Measurements from ENCODE around the gene MOGAT3. TPM values are rescaled to one million over a fixed set of nuclear protein-coding genes. Genes with fewer than 3 reads are reported as not detected.

The MOGAT3 gene
- total RNA-seq, 1 experiment from 2014 or later = not detected

DNA sequence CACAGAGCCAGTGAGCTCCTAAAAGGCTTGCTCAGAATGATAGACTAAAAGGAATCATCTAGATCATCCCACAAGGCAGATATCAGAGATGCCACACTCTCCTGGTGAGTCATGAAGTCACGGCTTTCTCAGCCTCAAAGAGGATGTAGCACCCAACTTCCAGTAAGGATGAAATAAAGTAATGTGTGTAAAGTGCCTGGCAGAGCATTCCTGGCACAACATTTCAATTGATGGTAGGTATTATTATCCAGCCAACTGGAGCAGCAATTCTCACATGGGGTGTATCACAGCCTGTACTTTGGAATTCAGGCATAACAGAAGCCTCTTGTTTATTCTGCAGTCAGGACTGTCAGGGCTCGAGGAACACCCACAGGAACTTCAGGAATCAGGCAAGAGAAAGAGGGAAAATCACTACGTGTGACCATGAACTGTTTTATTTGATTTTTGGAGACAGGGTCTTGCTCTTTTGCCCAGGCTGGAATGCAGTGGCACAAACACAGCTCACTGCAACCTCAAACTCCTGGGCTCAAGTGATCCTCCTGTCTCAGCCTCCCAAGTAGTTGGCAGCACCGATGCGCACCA, 15.5 kb downstream of the MOGAT3 start:
- DNase-seq = no peak
- no peaks in the 10 kb centered on the region for H3K9me2 ChIP-seq (ENCODE audit: insufficient read depth)
- H3K4me3 ChIP-seq = no peak overlapping the region
- ChIA-PET POLR2A (ENCODE audit: unreplicated experiment) (no interaction called here), CTCF (no interaction called here)
- no peaks in the 10 kb centered on the region for H3K79me2 ChIP-seq (ENCODE audit: low read depth)
- no peaks in the 10 kb centered on the region for H3K36me3 ChIP-seq (ENCODE audit: low read depth)
- no peak for TF ChIP-seq CTCF (conservative IDR thresholded peaks at IDR 0.05)
- no peak for TF ChIP-seq EZH2 (IDR thresholded peaks at IDR 0.05; ENCODE audit: low read depth)
- no peaks in the 10 kb centered on the region for H3K9me3 ChIP-seq (ENCODE audit: insufficient read depth, low read depth)
- no peaks in the 10 kb centered on the region for H3K27me3 ChIP-seq (ENCODE audit: insufficient read depth, low read depth)
- H4K20me1 ChIP-seq (ENCODE audit: insufficient read depth) = no peaks in the 10 kb centered on the region
- no peaks in the 10 kb centered on the region for H3F3A ChIP-seq (ENCODE audit: insufficient read depth, low read depth)
- H3K4me1 ChIP-seq (replicated peaks; ENCODE audit: insufficient read depth) = no peaks in the 10 kb centered on the region
- intact Hi-C loops (cut with micrococcal nuclease; ENCODE audit: unreplicated experiment) = no loop called here
- H3K4me2 ChIP-seq = no peak overlapping the region
- no peak overlapping the region for H3K27ac ChIP-seq
- no peak overlapping the region for H2AFZ ChIP-seq
- BruUV-seq (replicated peaks) = no TSS peak

- no peaks in the 10 kb centered on the region for H3K36me3 ChIP-seq (ENCODE audit: low read depth)
- H3K4me3 ChIP-seq = no peak within 1 kb of the TSS
- no peak for TF ChIP-seq EZH2 (IDR thresholded peaks at IDR 0.05; ENCODE audit: low read depth)
- TF ChIP-seq CTCF (conservative IDR thresholded peaks at IDR 0.05) = no peak
- no peaks in the 10 kb centered on the region for H3K4me1 ChIP-seq (replicated peaks; ENCODE audit: insufficient read depth)
- CTCF ChIA-PET = no interaction called here
- DNase-seq = no peak
- H4K20me1 ChIP-seq (ENCODE audit: insufficient read depth) = no peaks in the 10 kb centered on the region
- H3F3A ChIP-seq (ENCODE audit: insufficient read depth, low read depth) = no peaks in the 10 kb centered on the region
- H3K4me2 ChIP-seq = no peak within 1 kb of the TSS
- no TSS peak for BruUV-seq (replicated peaks)
- H3K27me3 ChIP-seq (ENCODE audit: insufficient read depth, low read depth) = peaks cover 32% of the 10 kb centered on the region
- no peak within 1 kb of the TSS for H2AFZ ChIP-seq
- POLR2A ChIA-PET (ENCODE audit: unreplicated experiment) = no interaction called here
- no peaks in the 10 kb centered on the region for H3K9me2 ChIP-seq (ENCODE audit: insufficient read depth)
- no peaks in the 10 kb centered on the region for H3K79me2 ChIP-seq (ENCODE audit: low read depth)
- intact Hi-C loops (cut with micrococcal nuclease; ENCODE audit: unreplicated experiment) = no loop called here
- no peaks in the 10 kb centered on the region for H3K9me3 ChIP-seq (ENCODE audit: insufficient read depth, low read depth)
- H3K27ac ChIP-seq = no peak within 1 kb of the TSS
Measured at GRCh38 chr7:101180130-101180755, 20.6 kb downstream of the MOGAT3 start, which contains the start of gene NAT16. TSS of gene NAT16 (minus strand) at chr7:101180293. CDS start at chr7:101174807, 5,486 bp downstream.

DNA sequence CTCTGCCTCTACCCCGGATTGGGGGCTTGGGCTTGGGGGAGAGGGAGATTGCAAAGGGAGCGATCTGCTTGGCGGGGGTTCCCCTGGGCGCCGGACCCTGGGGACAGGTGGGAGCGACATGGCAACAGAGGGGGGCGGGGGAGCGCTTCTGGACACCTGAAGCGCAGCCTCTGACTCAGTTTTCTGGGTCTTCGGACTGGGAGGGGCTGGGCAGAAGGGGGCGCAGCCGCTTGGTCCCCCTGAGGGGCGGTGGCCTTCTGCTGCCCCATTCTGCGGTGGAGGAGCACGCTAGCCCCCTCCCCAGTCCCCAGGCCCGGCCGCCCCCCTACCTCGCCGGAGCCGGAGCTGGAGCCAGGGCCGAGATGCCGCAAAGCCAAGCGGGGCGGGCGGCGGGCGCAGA, 21.1 kb downstream of the MOGAT3 start:
- H3K4me3 ChIP-seq = no peak overlapping the region
- no peaks in the 10 kb centered on the region for H3K9me3 ChIP-seq (ENCODE audit: insufficient read depth, low read depth)
- H3K27me3 ChIP-seq (ENCODE audit: insufficient read depth, low read depth) = peaks cover 33% of the 10 kb centered on the region
- H4K20me1 ChIP-seq (ENCODE audit: insufficient read depth) = no peaks in the 10 kb centered on the region
- CTCF ChIA-PET = no interaction called here
- H2AFZ ChIP-seq = no peak overlapping the region
- no TSS peak for BruUV-seq (replicated peaks)
- H3K79me2 ChIP-seq (ENCODE audit: low read depth) = no peaks in the 10 kb centered on the region
- H3K4me2 ChIP-seq = no peak overlapping the region
- H3F3A ChIP-seq (ENCODE audit: insufficient read depth, low read depth) = no peaks in the 10 kb centered on the region
- no peak overlapping the region for H3K27ac ChIP-seq
- H3K4me1 ChIP-seq (replicated peaks; ENCODE audit: insufficient read depth) = no peaks in the 10 kb centered on the region
- DNase-seq = no peak
- no peaks in the 10 kb centered on the region for H3K36me3 ChIP-seq (ENCODE audit: low read depth)
- POLR2A ChIA-PET (ENCODE audit: unreplicated experiment) = no interaction called here
- intact Hi-C loops (cut with micrococcal nuclease; ENCODE audit: unreplicated experiment) = no loop called here
- no peaks in the 10 kb centered on the region for H3K9me2 ChIP-seq (ENCODE audit: insufficient read depth)
- TF ChIP-seq EZH2 (IDR thresholded peaks at IDR 0.05; ENCODE audit: low read depth) (no peak), CTCF (conservative IDR thresholded peaks at IDR 0.05) (no peak)
